IPS-11a (cell line): ENCODE measurements around the gene TBX1.
"Not testable (repeated sequence)": the region's sequence is repeated elsewhere in the genome, so short reads cannot be mapped to it uniquely, and the experiment has no call there.

Experiments used
- H3K4me3 ChIP-seq: one replicate; pipeline ENCODE4 v1.5.1; 2013; ENCODE audit warnings: low read depth, low read length, control low read depth

The TBX1 gene

GRCh38 chr22:19779685-19780268 lies 19.2 kb downstream of the TBX1 start:
- H3K4me3 ChIP-seq = no peak overlapping the region

GRCh38 chr22:19782533-19782932 lies 22.0 kb downstream of the TBX1 start:
- H3K4me3 ChIP-seq = no peak overlapping the region

GRCh38 chr22:19783586-19784383 lies 23.2 kb downstream of the TBX1 start:
- H3K4me3 ChIP-seq = no peak overlapping the region

GRCh38 chr22:19784384-19785175 lies 24.0 kb downstream of the TBX1 start:
- H3K4me3 ChIP-seq = no peak overlapping the region

- H3K4me3 ChIP-seq = no peak overlapping the region
Measured at GRCh38 chr22:19785461-19786263, 25.1 kb downstream of the TBX1 start.

- H3K4me3 ChIP-seq = no peak overlapping the region
Measured at GRCh38 chr22:19786264-19786585, 25.6 kb downstream of the TBX1 start.

- H3K4me3 ChIP-seq = no peak overlapping the region
Measured at GRCh38 chr22:19786959-19787848, 26.6 kb downstream of the TBX1 start.

- H3K4me3 ChIP-seq = no peak overlapping the region
Measured at GRCh38 chr22:19787849-19788141, 27.2 kb downstream of the TBX1 start.

GRCh38 chr22:19788661-19789225 lies 28.2 kb downstream of the TBX1 start:
- no peak overlapping the region for H3K4me3 ChIP-seq

GRCh38 chr22:19789406-19789805 lies 28.8 kb downstream of the TBX1 start:
- no peak overlapping the region for H3K4me3 ChIP-seq

- no peak overlapping the region for H3K4me3 ChIP-seq
Measured at GRCh38 chr22:19789828-19790227, 29.2 kb downstream of the TBX1 start.

- no peak overlapping the region for H3K4me3 ChIP-seq
Measured at GRCh38 chr22:19791243-19791642, 30.7 kb downstream of the TBX1 start.

GRCh38 chr22:19791894-19792293 lies 31.3 kb downstream of the TBX1 start:
- no peak overlapping the region for H3K4me3 ChIP-seq

GRCh38 chr22:19792383-19792896 lies 31.9 kb downstream of the TBX1 start:
- H3K4me3 ChIP-seq = not testable (repeated sequence)

- no peak overlapping the region for H3K4me3 ChIP-seq
Measured at GRCh38 chr22:19793161-19793560, 32.6 kb downstream of the TBX1 start.

GRCh38 chr22:19793661-19794310 lies 33.2 kb downstream of the TBX1 start:
- no peak overlapping the region for H3K4me3 ChIP-seq

- H3K4me3 ChIP-seq = no peak overlapping the region
Measured at GRCh38 chr22:19795617-19796008, 35.0 kb downstream of the TBX1 start.

- no peak overlapping the region for H3K4me3 ChIP-seq
Measured at GRCh38 chr22:19796160-19796559, 35.6 kb downstream of the TBX1 start.
